H9 (cell line): ENCODE measurements around the gene ZKSCAN3. TPM values are rescaled to one million over a fixed set of nuclear protein-coding genes. Genes with fewer than 3 reads are reported as not detected.
A peak's percentile ranks its signal among the peaks of the same experiment; 100 is the strongest.

Experiments
- DNase-seq: peaks from one replicate; pipeline ENCODE4 v3.0.0-alpha.2; 2017
- H2AFZ ChIP-seq: one replicate; pipeline ENCODE4 v1.6.1; 2013; ENCODE audit warnings: mild to moderate bottlenecking, low read length, control low read depth, moderate library complexity
- H2AK5ac ChIP-seq: 2 replicates; pipeline ENCODE4 v1.6.1; 2013; ENCODE audit warnings: low read length, control low read depth, mixed read lengths; ENCODE audit not compliant: insufficient read length
- H2BK120ac ChIP-seq: one replicate; pipeline ENCODE4 v1.6.1; 2013; ENCODE audit warnings: low read depth, mild to moderate bottlenecking, low read length, control low read depth, inconsistent platforms; ENCODE audit not compliant: poor library complexity, severe bottlenecking
- H2BK12ac ChIP-seq: 2 replicates; pipeline ENCODE4 v1.6.1; 2013; ENCODE audit warnings: low read length, control low read depth, mixed read lengths, low read depth; ENCODE audit not compliant: insufficient read length
- H2BK15ac ChIP-seq: 2 replicates; pipeline ENCODE4 v1.6.1; 2013; ENCODE audit warnings: low read depth, low read length, control low read depth
- H2BK20ac ChIP-seq: one replicate; pipeline ENCODE4 v1.6.1; 2013; ENCODE audit warnings: low read depth, mild to moderate bottlenecking, low read length, control low read depth, inconsistent platforms; ENCODE audit not compliant: poor library complexity, severe bottlenecking
- H2BK5ac ChIP-seq: 2 replicates; pipeline ENCODE4 v1.6.1; 2013; ENCODE audit warnings: low read length, control low read depth, mixed read lengths; ENCODE audit not compliant: insufficient read length
- H3K14ac ChIP-seq: 2 replicates; pipeline ENCODE4 v1.6.1; 2013; ENCODE audit warnings: low read length, control low read depth; ENCODE audit not compliant: insufficient read depth
- H3K18ac ChIP-seq: 2 replicates; pipeline ENCODE4 v1.6.1; 2013; ENCODE audit warnings: low read depth, mild to moderate bottlenecking, mixed read lengths, low read length, control low read depth; ENCODE audit not compliant: insufficient read length
- H3K23ac ChIP-seq: 2 replicates; pipeline ENCODE4 v1.6.1; 2013; ENCODE audit warnings: low read length, control low read depth, mixed read lengths, low read depth; ENCODE audit not compliant: insufficient read length
- H3K23me2 ChIP-seq: 2 replicates; pipeline ENCODE4 v1.6.1; 2013; ENCODE audit warnings: low read depth, mild to moderate bottlenecking, mixed read lengths, low read length, control low read depth; ENCODE audit not compliant: insufficient read length, poor library complexity, severe bottlenecking
- H3K27ac ChIP-seq: 2 replicates; pipeline ENCODE4 v1.5.1; 2013; ENCODE audit warnings: low read length, control low read depth, mixed read lengths, low read depth; ENCODE audit not compliant: insufficient read length
- H3K27me3 ChIP-seq: 2 replicates; pipeline ENCODE4 v1.6.1; 2013; ENCODE audit warnings: low read length, control low read depth, inconsistent platforms; ENCODE audit not compliant: insufficient read depth
- H3K4ac ChIP-seq: 2 replicates; pipeline ENCODE4 v1.6.1; 2013; ENCODE audit warnings: low read depth, mild to moderate bottlenecking, control low read depth, inconsistent platforms, low read length, moderate library complexity
- H3K4me1 ChIP-seq: 2 replicates; pipeline ENCODE4 v1.6.1; 2013; ENCODE audit warnings: low read length, control low read depth, inconsistent platforms; ENCODE audit not compliant: insufficient read depth
- H3K4me2 ChIP-seq: 2 replicates; pipeline ENCODE4 v1.6.1; 2013; ENCODE audit warnings: low read length, control low read depth, mixed read lengths; ENCODE audit not compliant: insufficient read length, insufficient read depth
- H3K56ac ChIP-seq: 2 replicates; pipeline ENCODE4 v1.6.1; 2013; ENCODE audit warnings: low read depth, mild to moderate bottlenecking, mixed read lengths, low read length, control low read depth; ENCODE audit not compliant: insufficient read length
- H3K79me1 ChIP-seq: 2 replicates; pipeline ENCODE4 v1.6.1; 2013; ENCODE audit warnings: low read depth, mild to moderate bottlenecking, moderate library complexity, low read length, control low read depth, inconsistent platforms; ENCODE audit not compliant: insufficient read depth, poor library complexity, severe bottlenecking
- H3K79me2 ChIP-seq: 2 replicates; pipeline ENCODE4 v1.6.1; 2013; ENCODE audit warnings: low read length, control low read depth, inconsistent platforms; ENCODE audit not compliant: insufficient read depth
- H3K9ac ChIP-seq: 2 replicates; pipeline ENCODE4 v1.6.1; 2013; ENCODE audit warnings: low read length, control low read depth, mixed read lengths; ENCODE audit not compliant: insufficient read length; ENCODE audit errors: extremely low read depth
- H3K9me3 ChIP-seq: one replicate; pipeline ENCODE4 v1.6.1; 2013; ENCODE audit warnings: low read depth, low read length, inconsistent platforms; ENCODE audit not compliant: control insufficient read depth
- H3T11ph ChIP-seq: one replicate; pipeline ENCODE4 v1.6.1; 2013; ENCODE audit warnings: mild to moderate bottlenecking, low read length, control low read depth, inconsistent platforms
- H4K20me1 ChIP-seq: one replicate; pipeline ENCODE4 v1.6.1; 2013; ENCODE audit not compliant: control insufficient read depth, insufficient read length, insufficient read depth
- H4K5ac ChIP-seq: 2 replicates; pipeline ENCODE4 v1.6.1; 2013; ENCODE audit warnings: low read depth, mild to moderate bottlenecking, mixed read lengths, low read length, control low read depth; ENCODE audit not compliant: insufficient read length
- H4K8ac ChIP-seq: replicated peaks from 2 replicates; pipeline ENCODE4 v1.6.1; 2013; ENCODE audit warnings: low read length, control low read depth, mixed read lengths, low read depth; ENCODE audit not compliant: insufficient read length
- H4K91ac ChIP-seq: 2 replicates; pipeline ENCODE4 v1.6.1; 2013; ENCODE audit warnings: low read depth, mild to moderate bottlenecking, moderate library complexity, mixed read lengths, low read length, control low read depth; ENCODE audit not compliant: insufficient read length
- H3K27ac Mint-ChIP-seq, 3 experiments: 2 replicates in 2 of 3; 3 replicates in 1 of 3; pipeline ENCODE4 v1.8.0; 2020 to 2021; ENCODE audit warnings: mixed read lengths in 3 of 3, mild to moderate bottlenecking in 1 of 3, moderate library complexity in 1 of 3
- H3K27me3 Mint-ChIP-seq: 2 replicates; pipeline ENCODE4 v1.8.0; 2021; ENCODE audit warnings: low read depth, mild to moderate bottlenecking, moderate library complexity, mixed read lengths
- H3K36me3 Mint-ChIP-seq, 3 experiments: 2 replicates in 2 of 3; 3 replicates in 1 of 3; pipeline ENCODE4 v1.8.0; 2020 to 2021; ENCODE audit warnings: low read depth in 3 of 3, mixed read lengths in 3 of 3; ENCODE audit not compliant: insufficient read depth in 1 of 3
- H3K4me1 Mint-ChIP-seq, 2 experiments: 2 replicates each; pipeline ENCODE4 v1.8.0; 2020; ENCODE audit warnings: mixed read lengths in 2 of 2
- H3K4me3 Mint-ChIP-seq, 2 experiments: 2 replicates in 1 of 2; 3 replicates in 1 of 2; pipeline ENCODE4 v1.8.0; 2020 to 2021; ENCODE audit warnings: mild to moderate bottlenecking in 2 of 2, mixed read lengths in 2 of 2, moderate library complexity in 1 of 2
- H3K9me3 Mint-ChIP-seq, 2 experiments: 2 replicates in 1 of 2; 3 replicates in 1 of 2; pipeline ENCODE4 v1.8.0; 2020; ENCODE audit warnings: mild to moderate bottlenecking in 2 of 2, mixed read lengths in 2 of 2, moderate library complexity in 1 of 2
- CTCF ChIP-seq: fragments of 200-600 bp; sonication (generic); conservative IDR thresholded peaks from 3 replicates; pipeline ENCODE4 v1.8.0; 2021; ENCODE audit warnings: antibody characterized with exemption, mild to moderate bottlenecking
- WGBS: extraction: QIAGEN DNeasy Blood & Tissue Kit; methylation state at CpG from one replicate; pipeline ENCODE4 v1.1.7; 2013; ENCODE audit warnings: missing lambda C conversion rate, low lambda C conversion rate, mixed read lengths; ENCODE audit not compliant: insufficient read length; ENCODE audit errors: extremely low coverage; 5-methylcytosine and 5-hydroxymethylcytosine counted together
- total RNA-seq: library from RNA; stranded (reverse); gene quantifications from 2 replicates; pipeline ENCODE4 v1.2.1, GENCODE V29; 2021

Gene ZKSCAN3
- total RNA-seq, 1 experiment from 2014 or later, result 8.7 TPM

GRCh38 chr6:28312939-28313338 lies 36.8 kb upstream of the ZKSCAN3 start:
- Mint-ChIP-seq H3K4me3 (no peak overlapping the region), H3K4me1 (peaks cover 26 to 27% of the 10 kb centered on the region in 2 experiments), H3K36me3 (peaks cover 0 to 5% (median 0%) of the 10 kb centered on the region in 3 experiments; a peak in 2 of 7 replicates), H3K9me3 (peaks cover 0 to 5% of the 10 kb centered on the region in 2 experiments; a peak in 2 of 5 replicates), H3K27ac (no peak overlapping the region), H3K27me3 (no peaks in the 10 kb centered on the region)
- no peak overlapping the region for H3K9ac ChIP-seq
- no peaks in the 10 kb centered on the region for H3K79me1 ChIP-seq
- H4K20me1 ChIP-seq, result no peaks in the 10 kb centered on the region
- no peak overlapping the region for H2AFZ ChIP-seq
- H3K79me2 ChIP-seq, result no peaks in the 10 kb centered on the region
- H2BK15ac ChIP-seq, result 0 out of 2 replicates have a peak overlapping the region, but pooled peaks have one; percentile 32
- no peak overlapping the region for H2AK5ac ChIP-seq
- H3K27me3 ChIP-seq, result no peaks in the 10 kb centered on the region
- H4K5ac ChIP-seq, result no peak overlapping the region
- no peak overlapping the region for H3K27ac ChIP-seq
- no peak overlapping the region for H2BK12ac ChIP-seq
- H3K4me2 ChIP-seq, result no peak overlapping the region
- H3K23ac ChIP-seq, result no peak overlapping the region
- peak overlapping the region; percentile 40; the same call in 1 of the 2 replicates for H3K14ac ChIP-seq
- no peak for TF ChIP-seq CTCF
- no peak overlapping the region for H3T11ph ChIP-seq
- H3K56ac ChIP-seq, result no peak overlapping the region
- no peaks in the 10 kb centered on the region for H3K9me3 ChIP-seq
- peak; percentile 36 for DNase-seq
- no peak overlapping the region for H2BK20ac ChIP-seq
- no peaks in the 10 kb centered on the region for H3K23me2 ChIP-seq
- H3K4me1 ChIP-seq, result peaks cover 4% of the 10 kb centered on the region; the same call in 1 of the 2 replicates
- no peak overlapping the region for H2BK120ac ChIP-seq
- no peak overlapping the region for H4K91ac ChIP-seq
- no peak overlapping the region for H3K18ac ChIP-seq
- no peak overlapping the region for H2BK5ac ChIP-seq
- no CpG with 5 or more reads among the region's 23 CpGs for WGBS
- peak overlapping the region; percentile 20 for H4K8ac ChIP-seq
- no peak overlapping the region for H3K4ac ChIP-seq
